ENCODE measurements around the gene FGF6. TPM values are rescaled to one million over a fixed set of nuclear protein-coding genes. Genes with fewer than 3 reads are reported as not detected.

The FGF6 gene
- total and polyA plus RNA-seq, 9 of the 15 experiments (the other 6 are each of a cell fraction or from before 2014, with no cell fraction given): 0.14 TPM; not detected in 8

- TF ChIP-seq PREB (CRISPR knock-in tag; IDR thresholded peaks at IDR 0.05) (no peak), GMEB1 (CRISPR knock-in tag; IDR thresholded peaks at IDR 0.05) (no peak), SMARCC2 (IDR thresholded peaks at IDR 0.05; ENCODE audit: low read depth) (peak; percentile 74), FIP1L1 (IDR thresholded peaks at IDR 0.05; ENCODE audit: low read depth, low read length, poor library complexity, severe bottlenecking) (no peak), COPS2 (conservative IDR thresholded peaks at IDR 0.05) (no peak), MTA2 (IDR thresholded peaks at IDR 0.05; ENCODE audit: low read depth) (peak; percentile 70), NKRF (IDR thresholded peaks at IDR 0.05; ENCODE audit: borderline replicate concordance) (no peak), ZBTB11 (CRISPR knock-in tag; IDR thresholded peaks at IDR 0.05) (no peak), RBM15 (IDR thresholded peaks at IDR 0.05; ENCODE audit: insufficient read depth, low read length) (no peak), RHOXF2B (CRISPR knock-in tag; conservative IDR thresholded peaks at IDR 0.05) (no peak), NRF1 (conservative IDR thresholded peaks at IDR 0.05 in 1 of 2, IDR thresholded peaks at IDR 0.05 in 1 of 2) (no peak), CAMTA2 (CRISPR knock-in tag; conservative IDR thresholded peaks at IDR 0.05) (no peak), EP400 (IDR thresholded peaks at IDR 0.05) (peak; percentile 46; the same call in 1 of the 2 replicates), CEBPB (tag; IDR thresholded peaks at IDR 0.05) (no peak), XRCC5 (IDR thresholded peaks at IDR 0.05; ENCODE audit: low read depth, low read length) (no peak), POLR2A (conservative IDR thresholded peaks at IDR 0.05) (no peak), CGGBP1 (CRISPR knock-in tag; IDR thresholded peaks at IDR 0.05) (no peak), BCOR (IDR thresholded peaks at IDR 0.05) (no peak), SREBF2 (CRISPR knock-in tag; IDR thresholded peaks at IDR 0.05) (no peak), RBM25 (IDR thresholded peaks at IDR 0.05; ENCODE audit: low read depth, low read length, severe bottlenecking) (no peak), FOSL1 (tag; conservative IDR thresholded peaks at IDR 0.05) (peak; percentile 42)
Observed at GRCh38 chr12:4388662-4389061, 57.0 kb downstream of the FGF6 start (continued).
